ENCODE measurements around the gene WASF2. TPM values are rescaled to one million over a fixed set of nuclear protein-coding genes. Genes with fewer than 3 reads are reported as not detected.

Gene WASF2
- total RNA-seq, 2 experiments from 2014 or later = 139 to 148 TPM

Other genes with a start within 250 kb of the WASF2 start
- 10 to 100 TPM; 35.8 to 40.4 TPM for gene TMEM222, start 168.0 kb downstream of the WASF2 start, total RNA-seq
- gene SYTL1, start 148.1 kb downstream of the WASF2 start, total RNA-seq = 100 to 1,000 TPM; 103 to 105 TPM
- gene MAP3K6, start 123.2 kb downstream of the WASF2 start, total RNA-seq = 1 to 10 TPM; 8.6 to 9.0 TPM
- not detected for gene FCN3, start 115.3 kb downstream of the WASF2 start, total RNA-seq
- gene CD164L2, start 106.8 kb downstream of the WASF2 start, total RNA-seq = not detected
- gene GPR3, start 97.5 kb downstream of the WASF2 start, total RNA-seq = under 1 TPM; 0.42 to 0.43 TPM
- gene AHDC1, start 114.0 kb upstream of the WASF2 start, total RNA-seq = 10 to 100 TPM; 21.6 to 22.2 TPM
- 1 to 10 TPM; 4.7 to 6.0 TPM for gene FGR, start 145.0 kb upstream of the WASF2 start, total RNA-seq
- 100 to 1,000 TPM; 310 to 357 TPM for gene IFI6, start 182.0 kb upstream of the WASF2 start, total RNA-seq
- 10 to 100 TPM; 17.5 to 18.7 TPM for gene FAM76A, start 235.8 kb upstream of the WASF2 start, total RNA-seq

Data from activated naive CD8-positive, alpha-beta T cell treated with anti-CD3 and anti-CD28 coated beads, Interleukin-2, amount 10 ng/mL, durations not matched to agents 7 days and 5 days (primary cell).